Measurements from ENCODE around the gene ATP11A. TPM values are rescaled to one million over a fixed set of nuclear protein-coding genes. Genes with fewer than 3 reads are reported as not detected.

The ATP11A gene
- total and polyA plus RNA-seq, 10 donors: 2.7 to 91.3 (median 59.1) TPM

GRCh38 chr13:112655913-112656312, 33.9 kb upstream of the ATP11A start:
- no peak overlapping the region for H3K4me3 ChIP-seq
- WGBS, 5 donors: 54 to 69% (median 63%) methylated on average over 5 of the region's 5 CpGs
- intact Hi-C loops (cut with DNase I; ENCODE audit: low total_unique reads): no loop called here
- H3K36me3 ChIP-seq: no peaks in the 10 kb centered on the region
- no peaks in the 10 kb centered on the region for H3K9me3 ChIP-seq
- DNase-seq: no peak
- H3K27me3 ChIP-seq (replicated peaks in 1 of 7): peaks cover 0 to 4% (median 0%) of the 10 kb centered on the region in 7 donors
- no peak overlapping the region for H3K27ac ChIP-seq
- TF ChIP-seq POLR2A (IDR thresholded peaks at IDR 0.05): no peak
- no peak for TF ChIP-seq POLR2AphosphoS5 (IDR thresholded peaks at IDR 0.05)
- TF ChIP-seq, protein P1, sequence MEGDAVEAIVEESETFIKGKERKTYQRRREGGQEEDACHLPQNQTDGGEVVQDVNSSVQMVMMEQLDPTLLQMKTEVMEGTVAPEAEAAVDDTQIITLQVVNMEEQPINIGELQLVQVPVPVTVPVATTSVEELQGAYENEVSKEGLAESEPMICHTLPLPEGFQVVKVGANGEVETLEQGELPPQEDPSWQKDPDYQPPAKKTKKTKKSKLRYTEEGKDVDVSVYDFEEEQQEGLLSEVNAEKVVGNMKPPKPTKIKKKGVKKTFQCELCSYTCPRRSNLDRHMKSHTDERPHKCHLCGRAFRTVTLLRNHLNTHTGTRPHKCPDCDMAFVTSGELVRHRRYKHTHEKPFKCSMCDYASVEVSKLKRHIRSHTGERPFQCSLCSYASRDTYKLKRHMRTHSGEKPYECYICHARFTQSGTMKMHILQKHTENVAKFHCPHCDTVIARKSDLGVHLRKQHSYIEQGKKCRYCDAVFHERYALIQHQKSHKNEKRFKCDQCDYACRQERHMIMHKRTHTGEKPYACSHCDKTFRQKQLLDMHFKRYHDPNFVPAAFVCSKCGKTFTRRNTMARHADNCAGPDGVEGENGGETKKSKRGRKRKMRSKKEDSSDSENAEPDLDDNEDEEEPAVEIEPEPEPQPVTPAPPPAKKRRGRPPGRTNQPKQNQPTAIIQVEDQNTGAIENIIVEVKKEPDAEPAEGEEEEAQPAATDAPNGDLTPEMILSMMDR (IDR thresholded peaks at IDR 0.05 in 8 of 11, conservative IDR thresholded peaks at IDR 0.05 in 3 of 11): no peak
- H3K4me1 ChIP-seq: no peaks in the 10 kb centered on the region

GRCh38 chr13:112657850-112658445, 31.9 kb upstream of the ATP11A start:
- no peak overlapping the region for H3K4me3 ChIP-seq
- no peaks in the 10 kb centered on the region for H3K36me3 ChIP-seq

DNA sequence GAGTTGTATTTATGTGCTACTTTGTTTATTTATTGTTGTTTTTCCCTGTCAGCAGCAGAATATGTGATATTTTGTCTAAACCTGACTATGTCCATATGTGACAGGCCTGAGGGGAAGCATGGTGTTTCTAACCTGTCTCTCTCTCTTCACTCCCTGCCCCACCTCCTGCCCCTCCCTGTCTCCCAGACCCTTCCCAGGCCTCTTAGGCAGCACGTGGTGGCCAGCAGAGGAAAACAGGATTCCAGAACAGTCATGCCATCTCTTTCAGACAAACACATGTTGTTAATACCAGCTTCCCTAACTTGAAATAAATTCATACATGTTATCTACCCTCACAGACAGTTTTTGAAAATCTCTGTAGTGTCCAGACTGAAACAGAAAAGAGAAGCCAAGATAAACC, 31.0 kb upstream of the ATP11A start:
- WGBS, 5 donors: 26 to 47% (median 42%) methylated on average over 1 of the region's 1 CpG
- no peaks in the 10 kb centered on the region for H3K36me3 ChIP-seq
- H3K9me3 ChIP-seq: no peaks in the 10 kb centered on the region
- H3K4me1 ChIP-seq: no peaks in the 10 kb centered on the region
- peaks cover 0 to 6% (median 0%) of the 10 kb centered on the region in 7 donors for H3K27me3 ChIP-seq (replicated peaks in 1 of 7)
- no peak overlapping the region for H3K4me3 ChIP-seq
- H3K27ac ChIP-seq: no peak overlapping the region
- TF ChIP-seq POLR2A (IDR thresholded peaks at IDR 0.05) (no peak), POLR2AphosphoS5 (IDR thresholded peaks at IDR 0.05) (no peak)
- TF ChIP-seq, protein P1 (IDR thresholded peaks at IDR 0.05 in 8 of 11, conservative IDR thresholded peaks at IDR 0.05 in 3 of 11): no peak
- intact Hi-C loops (cut with DNase I; ENCODE audit: low total_unique reads): no loop called here
- no peak for DNase-seq

More at GRCh38 chr13:112657850-112658445, 31.9 kb upstream of the ATP11A start:
- Histone ChIP-seq H3K9me3 (no peaks in the 10 kb centered on the region), H3K27ac (no peak overlapping the region), H3K4me1 (no peaks in the 10 kb centered on the region), H3K27me3 (replicated peaks in 1 of 7) (peaks cover 0 to 6% (median 0%) of the 10 kb centered on the region in 7 donors)
- DNase-seq: no peak
- intact Hi-C loops (cut with DNase I; ENCODE audit: low total_unique reads): no loop called here
- 89 to 100% (median 91%) methylated on average over 9 to 14 of the region's 14 CpGs for WGBS, 5 donors
- TF ChIP-seq POLR2A (IDR thresholded peaks at IDR 0.05): no peak
- TF ChIP-seq, protein P1 (IDR thresholded peaks at IDR 0.05 in 8 of 11, conservative IDR thresholded peaks at IDR 0.05 in 3 of 11): no peak
- no peak for TF ChIP-seq POLR2AphosphoS5 (IDR thresholded peaks at IDR 0.05)

- Histone ChIP-seq H3K4me1 (no peaks in the 10 kb centered on the region), H3K4me3 (no peak overlapping the region), H3K9me3 (no peaks in the 10 kb centered on the region), H3K36me3 (no peaks in the 10 kb centered on the region), H3K27ac (no peak overlapping the region), H3K27me3 (replicated peaks in 1 of 7) (peaks cover 0 to 14% (median 0%) of the 10 kb centered on the region in 7 donors)
- TF ChIP-seq POLR2AphosphoS5 (IDR thresholded peaks at IDR 0.05) (no peak), POLR2A (IDR thresholded peaks at IDR 0.05) (no peak)
- TF ChIP-seq, protein P1 (IDR thresholded peaks at IDR 0.05 in 8 of 11, conservative IDR thresholded peaks at IDR 0.05 in 3 of 11): no peak
- intact Hi-C loops (cut with DNase I; ENCODE audit: low total_unique reads): no loop called here
- 82 to 92% (median 88%) methylated on average over 2 of the region's 2 CpGs for WGBS, 5 donors
- DNase-seq: no peak
Observed at GRCh38 chr13:112661291-112661690, 28.5 kb upstream of the ATP11A start.
